ENCODE measurements around the gene B9D1. TPM values are rescaled to one million over a fixed set of nuclear protein-coding genes. Genes with fewer than 3 reads are reported as not detected.
A peak's percentile ranks its signal among the peaks of the same experiment; 100 is the strongest.

The B9D1 gene
- total RNA-seq, 4 donors from 2014 or later = 6.5 to 16.4 (median 14.5) TPM

GRCh38 chr17:19306160-19307111 is 56.1 kb downstream of the B9D1 start:
- Histone ChIP-seq H3K27ac (peak overlapping the region in 1 of 4 donors; percentile 11), H3K4me1 (peaks cover 39 to 43% of the 10 kb centered on the region in 2 donors), H3K9me3 (no peaks in the 10 kb centered on the region), H3K4me3 (no peak overlapping the region), H3K36me3 (peaks cover 0 to 5% of the 10 kb centered on the region in 2 donors), H3K27me3 (no peaks in the 10 kb centered on the region)
- intact Hi-C loops (cut with DNase I; ENCODE audit: low total_unique reads) = no loop called here
- no peak for TF ChIP-seq CTCF (IDR thresholded peaks at IDR 0.05 in 4 of 5, conservative IDR thresholded peaks at IDR 0.05 in 1 of 5)
- no peak for TF ChIP-seq POLR2A (IDR thresholded peaks at IDR 0.05)
- DNase-seq = no peak
- peak in 1 of 2 donors; percentile 10 for ATAC-seq
- in situ Hi-C loops (cut with MboI; ENCODE audit: low sequenced_read_pairs in 4 of 4) = no loop called here

- no peak for TF ChIP-seq CTCF (IDR thresholded peaks at IDR 0.05 in 4 of 5, conservative IDR thresholded peaks at IDR 0.05 in 1 of 5)
- no peak for TF ChIP-seq POLR2A (IDR thresholded peaks at IDR 0.05)
- no peak for DNase-seq
- ATAC-seq = no peak
- Histone ChIP-seq H3K27me3 (no peaks in the 10 kb centered on the region), H3K4me1 (peaks cover 42 to 47% of the 10 kb centered on the region in 2 donors), H3K4me3 (no peak overlapping the region), H3K9me3 (no peaks in the 10 kb centered on the region), H3K36me3 (peaks cover 0 to 5% of the 10 kb centered on the region in 2 donors), H3K27ac (peak overlapping the region in 1 of 4 donors; percentile 63)
- in situ Hi-C loops (cut with MboI; ENCODE audit: low sequenced_read_pairs in 4 of 4) (no loop called here), intact Hi-C loops (cut with DNase I; ENCODE audit: low total_unique reads) (no loop called here)
These were observed 56.8 kb downstream of the B9D1 start for GRCh38 chr17:19305761-19306159.

GRCh38 chr17:19305256-19305655 is 57.3 kb downstream of the B9D1 start:
- DNase-seq = no peak

GRCh38 chr17:19304751-19305150 is 57.8 kb downstream of the B9D1 start:
- no peak overlapping the region for H3K4me3 ChIP-seq
- intact Hi-C loops (cut with DNase I; ENCODE audit: low total_unique reads) = no loop called here
- no peak for DNase-seq
- H3K9me3 ChIP-seq = no peaks in the 10 kb centered on the region
- ATAC-seq = no peak
- no peak for TF ChIP-seq POLR2A (IDR thresholded peaks at IDR 0.05)
- TF ChIP-seq CTCF (IDR thresholded peaks at IDR 0.05 in 4 of 5, conservative IDR thresholded peaks at IDR 0.05 in 1 of 5) = no peak
- no peaks in the 10 kb centered on the region for H3K36me3 ChIP-seq
- H3K27ac ChIP-seq = peak overlapping the region; percentile 63 to 70 (median 70)
- H3K4me1 ChIP-seq = peaks cover 42 to 47% of the 10 kb centered on the region in 2 donors
- no peaks in the 10 kb centered on the region for H3K27me3 ChIP-seq
- in situ Hi-C loops (cut with MboI; ENCODE audit: low sequenced_read_pairs in 4 of 4) = no loop called here

More at GRCh38 chr17:19305256-19305655, 57.3 kb downstream of the B9D1 start:
- H3K36me3 ChIP-seq = peaks cover 0 to 5% of the 10 kb centered on the region in 2 donors
- ATAC-seq = no peak
- H3K27ac ChIP-seq = peak overlapping the region in 3 of 4 donors; percentile 63 to 70 (median 70)
- in situ Hi-C loops (cut with MboI; ENCODE audit: low sequenced_read_pairs in 4 of 4) = no loop called here
- intact Hi-C loops (cut with DNase I; ENCODE audit: low total_unique reads) = no loop called here
- no peak overlapping the region for H3K4me3 ChIP-seq
- TF ChIP-seq POLR2A (IDR thresholded peaks at IDR 0.05) (no peak), CTCF (IDR thresholded peaks at IDR 0.05 in 4 of 5, conservative IDR thresholded peaks at IDR 0.05 in 1 of 5) (no peak)
- no peaks in the 10 kb centered on the region for H3K27me3 ChIP-seq
- no peaks in the 10 kb centered on the region for H3K9me3 ChIP-seq
- peaks cover 42 to 47% of the 10 kb centered on the region in 2 donors for H3K4me1 ChIP-seq
